ENCODE measurements around the gene PNPLA2. TPM values are rescaled to one million over a fixed set of nuclear protein-coding genes. Genes with fewer than 3 reads are reported as not detected.

Gene PNPLA2
- polyA plus RNA-seq, 4 donors: 49.8 to 83.4 (median 57.7) TPM

DNA sequence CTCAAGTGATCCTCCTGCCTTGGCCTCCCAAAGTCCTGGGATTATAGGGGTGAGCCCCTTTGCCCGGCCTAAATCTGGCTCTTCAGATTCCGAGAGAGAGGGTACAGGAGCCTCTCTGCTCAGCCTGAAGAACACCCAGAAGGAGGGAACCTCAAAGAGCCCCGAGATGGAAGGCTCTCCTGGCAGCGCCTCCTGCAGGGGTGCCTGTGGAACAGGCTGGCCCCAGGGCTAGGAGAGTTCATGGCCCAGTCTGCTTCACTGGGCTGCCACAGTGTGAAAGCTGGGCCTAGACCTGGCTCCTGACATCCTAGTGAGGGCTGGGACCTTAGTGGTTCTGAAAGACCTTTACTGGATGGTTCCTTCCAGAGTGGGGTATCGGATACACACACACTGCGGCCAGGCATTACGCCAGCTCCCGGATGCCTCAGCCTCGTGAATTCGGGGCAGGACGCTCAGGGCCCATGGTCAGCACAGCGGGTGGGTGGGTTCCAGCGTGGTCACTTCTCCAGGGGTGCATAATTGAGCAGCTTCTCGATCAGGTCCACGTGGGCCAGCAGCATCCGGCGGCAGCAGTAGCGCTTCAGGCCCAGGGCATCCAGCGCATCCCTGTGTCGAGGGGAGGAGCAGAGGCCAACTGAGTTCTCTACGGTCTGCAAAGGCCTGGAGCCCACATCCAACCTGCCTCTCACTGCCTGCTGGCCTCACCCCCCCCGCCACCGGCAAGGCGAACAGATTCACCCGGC lies 21.3 kb downstream of the PNPLA2 start:
- no peak for DNase-seq (ENCODE audit: low read depth in 4 of 4, low spot score in 3 of 4)

GRCh38 chr11:841981-842369 lies 23.3 kb downstream of the PNPLA2 start:
- DNase-seq (ENCODE audit: low read depth in 4 of 4, low spot score in 3 of 4): no peak

- peak in 1 of 4 donors; percentile 86 for DNase-seq (ENCODE audit: low read depth in 4 of 4, low spot score in 3 of 4)
These were observed 23.8 kb downstream of the PNPLA2 start, which contains the start of the genes POLR2L and TSPAN4 for GRCh38 chr11:842370-843002. Gene POLR2L, minus strand, starts transcription at chr11:842529. Its CDS starts 21 bp downstream, at chr11:842508. Gene TSPAN4, plus strand, starts transcription at chr11:842852. Its CDS starts 7,453 bp downstream, at chr11:850305.

DNA sequence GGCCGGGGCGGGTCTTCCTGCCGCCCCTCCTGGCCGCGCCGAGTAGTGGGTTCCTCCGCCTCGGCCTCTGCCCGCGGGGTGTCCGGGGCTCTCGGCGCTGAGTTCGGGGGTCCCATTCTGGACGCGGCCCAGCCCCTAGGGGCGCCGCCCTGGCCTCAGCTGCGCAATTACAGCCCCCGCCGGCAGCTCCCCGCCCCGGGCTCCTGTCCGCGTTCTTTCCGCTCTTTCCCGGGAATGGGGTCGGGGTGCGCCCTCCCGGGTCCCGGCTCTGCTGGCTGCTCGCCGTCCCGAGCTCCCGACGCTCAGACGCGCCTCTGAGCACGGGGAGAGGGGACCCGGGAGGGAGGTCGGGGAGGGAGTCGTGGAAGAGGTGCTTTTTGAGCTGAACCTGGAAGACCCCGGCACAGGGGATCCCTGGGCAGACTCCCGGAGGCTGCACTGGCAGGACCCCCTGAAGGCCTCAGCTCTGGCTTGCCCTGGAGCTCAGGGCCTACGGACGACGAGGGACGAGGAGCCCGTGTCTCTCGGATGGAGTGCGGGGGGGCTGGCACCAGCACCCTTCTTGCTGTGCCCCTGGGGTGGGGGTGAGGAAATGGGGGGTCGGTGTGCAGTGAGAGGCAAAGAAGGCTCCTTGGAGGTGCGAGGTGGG lies 24.5 kb downstream of the PNPLA2 start:
- DNase-seq (ENCODE audit: low read depth in 4 of 4, low spot score in 3 of 4): no peak

DNA sequence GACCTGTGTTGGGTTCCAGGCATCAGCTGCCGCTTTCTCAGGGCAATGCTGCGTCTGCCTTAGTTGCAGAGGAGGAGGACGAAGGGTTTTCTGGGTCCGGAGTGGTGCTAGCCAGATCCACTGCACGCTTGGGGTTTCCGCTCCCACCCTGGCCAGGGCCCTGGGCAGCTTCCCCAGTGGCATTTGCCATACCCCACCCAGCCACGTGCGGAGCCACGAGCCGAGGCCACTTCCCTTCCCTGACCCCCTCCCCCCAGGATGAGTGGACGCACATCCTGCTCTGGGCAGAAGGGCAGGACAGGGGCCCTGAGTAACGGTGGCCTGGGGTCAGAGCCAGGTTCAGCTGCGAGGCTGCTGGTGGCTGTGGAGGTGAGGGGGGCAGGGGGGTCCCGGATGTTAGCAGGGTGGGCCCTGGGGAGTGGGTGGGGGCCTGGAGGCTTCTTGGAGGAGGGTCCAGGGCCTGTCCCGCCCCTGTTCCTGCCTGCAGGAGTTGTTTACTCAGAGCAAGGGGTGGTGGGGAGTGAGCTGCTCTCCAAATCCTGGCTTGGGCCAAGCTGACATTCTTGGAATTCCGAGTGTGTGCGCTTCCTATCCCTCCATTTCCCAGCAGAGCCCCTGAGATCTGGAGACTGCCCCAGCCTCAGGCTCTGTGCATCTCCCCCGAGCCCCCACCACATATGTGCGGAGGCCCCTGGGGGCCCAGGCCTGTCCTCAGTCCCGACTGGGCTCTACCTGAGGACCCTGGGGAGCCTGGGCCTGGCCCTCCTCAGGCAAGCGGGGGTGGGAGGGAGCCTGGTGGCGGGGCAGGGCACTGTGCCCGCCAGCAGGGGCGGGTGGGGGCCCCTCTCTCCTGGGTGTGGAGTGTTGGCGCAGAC lies 25.3 kb downstream of the PNPLA2 start:
- DNase-seq (ENCODE audit: low read depth in 4 of 4, low spot score in 3 of 4): no peak

DNA sequence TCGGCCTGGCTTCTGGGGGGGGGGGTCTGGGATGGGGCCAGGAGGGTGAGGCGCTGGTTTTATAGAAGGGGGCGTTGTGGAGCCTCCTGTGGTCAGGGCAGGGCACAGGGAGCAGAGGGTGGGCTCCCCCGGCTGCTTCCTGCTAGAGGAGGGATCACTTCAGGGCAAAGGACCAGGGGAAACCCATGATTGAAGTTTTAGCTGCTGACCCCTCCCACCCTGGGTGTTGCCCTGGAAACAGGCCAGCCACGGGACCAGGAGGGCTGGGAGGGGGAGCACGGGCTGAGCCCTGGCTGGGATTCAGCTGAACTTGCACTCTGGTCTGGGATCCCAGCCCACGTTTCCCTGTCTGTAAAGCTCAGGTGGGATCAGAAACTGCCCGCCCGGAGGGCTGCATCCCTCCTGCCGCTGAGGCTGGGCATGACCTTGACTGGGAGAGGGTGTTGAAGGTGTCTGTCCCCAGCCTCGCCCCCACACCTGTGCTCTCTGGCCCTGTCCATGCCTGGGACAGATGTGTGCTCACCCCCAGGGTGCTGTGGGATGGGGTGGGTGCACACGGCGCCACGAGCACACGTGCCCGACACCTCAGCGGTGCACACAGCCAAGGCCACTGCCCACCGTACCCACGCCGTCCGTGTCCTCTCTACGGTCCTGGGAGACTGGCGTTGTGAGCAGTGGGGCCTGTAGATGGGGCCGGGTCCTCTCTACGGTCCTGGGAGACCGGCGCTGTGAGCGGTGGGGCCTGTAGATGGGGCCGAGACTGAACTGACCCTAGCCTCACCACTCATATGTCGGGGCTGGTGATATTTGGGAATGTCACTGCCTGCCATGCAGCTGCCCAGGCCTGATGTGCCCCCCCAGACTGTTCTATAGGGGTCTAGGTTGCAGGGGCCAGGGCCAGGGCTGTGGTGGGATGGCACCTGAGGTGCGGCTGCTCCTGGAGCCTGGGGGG lies 26.3 kb downstream of the PNPLA2 start:
- DNase-seq (ENCODE audit: low read depth in 4 of 4, low spot score in 3 of 4): peak in 1 of 4 donors; percentile 82

GRCh38 chr11:845872-846495 lies 27.3 kb downstream of the PNPLA2 start:
- DNase-seq (ENCODE audit: low read depth in 4 of 4, low spot score in 3 of 4): no peak

- no peak for DNase-seq (ENCODE audit: low read depth in 4 of 4, low spot score in 3 of 4)
These were observed 27.9 kb downstream of the PNPLA2 start for GRCh38 chr11:846496-847098.

DNA sequence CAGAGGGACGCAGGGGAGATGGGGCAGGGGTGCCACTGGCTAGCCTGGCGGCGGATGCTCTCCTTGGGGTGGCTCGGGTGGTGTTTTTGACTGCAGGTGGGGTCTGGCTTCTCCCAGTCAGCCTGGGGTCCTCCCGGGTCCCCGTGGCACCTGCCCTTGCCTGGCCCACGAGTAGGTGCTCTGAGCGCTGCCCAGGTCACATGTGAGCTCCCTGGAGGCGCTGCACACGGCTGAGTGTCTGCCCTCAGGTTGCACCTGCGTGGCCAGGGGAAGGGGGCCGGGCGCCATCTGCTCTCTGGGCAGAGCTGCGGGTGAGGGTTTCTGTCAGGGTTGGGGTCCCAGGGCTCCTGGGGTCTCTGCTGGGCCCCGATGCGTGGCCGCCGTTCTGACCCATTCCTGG lies 29.2 kb downstream of the PNPLA2 start:
- DNase-seq (ENCODE audit: low read depth in 4 of 4, low spot score in 3 of 4): no peak

DNA sequence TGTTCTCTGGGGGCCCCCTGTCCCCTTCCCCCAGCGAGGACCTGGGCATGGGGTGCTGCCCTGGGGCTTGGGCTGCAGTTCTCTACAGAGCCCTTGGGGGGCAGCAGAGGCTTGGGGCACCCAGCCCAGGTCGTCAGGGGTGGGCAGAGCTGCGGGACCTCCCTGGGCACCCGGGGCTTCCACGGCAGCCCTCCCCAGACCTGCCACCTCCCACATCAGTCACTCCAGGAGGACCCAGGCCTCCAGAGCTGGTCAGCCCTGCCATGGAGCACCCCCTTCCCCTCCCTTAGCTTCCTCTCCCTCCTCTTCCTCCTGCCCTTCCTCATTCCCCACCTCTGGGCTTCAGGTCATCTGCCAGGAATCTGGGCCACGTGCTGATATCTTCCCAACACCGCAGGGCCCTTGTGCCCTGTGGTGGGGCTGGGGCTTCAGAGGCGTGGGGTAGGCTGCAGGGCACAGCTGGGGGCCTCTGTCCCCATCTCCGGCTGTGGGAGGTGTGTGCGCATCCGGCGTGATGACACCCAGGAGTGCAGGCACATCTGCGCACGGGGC lies 29.7 kb downstream of the PNPLA2 start:
- no peak for DNase-seq (ENCODE audit: low read depth in 4 of 4, low spot score in 3 of 4)

GRCh38 chr11:849104-849824 lies 30.6 kb downstream of the PNPLA2 start:
- DNase-seq (ENCODE audit: low read depth in 4 of 4, low spot score in 3 of 4): no peak

DNA sequence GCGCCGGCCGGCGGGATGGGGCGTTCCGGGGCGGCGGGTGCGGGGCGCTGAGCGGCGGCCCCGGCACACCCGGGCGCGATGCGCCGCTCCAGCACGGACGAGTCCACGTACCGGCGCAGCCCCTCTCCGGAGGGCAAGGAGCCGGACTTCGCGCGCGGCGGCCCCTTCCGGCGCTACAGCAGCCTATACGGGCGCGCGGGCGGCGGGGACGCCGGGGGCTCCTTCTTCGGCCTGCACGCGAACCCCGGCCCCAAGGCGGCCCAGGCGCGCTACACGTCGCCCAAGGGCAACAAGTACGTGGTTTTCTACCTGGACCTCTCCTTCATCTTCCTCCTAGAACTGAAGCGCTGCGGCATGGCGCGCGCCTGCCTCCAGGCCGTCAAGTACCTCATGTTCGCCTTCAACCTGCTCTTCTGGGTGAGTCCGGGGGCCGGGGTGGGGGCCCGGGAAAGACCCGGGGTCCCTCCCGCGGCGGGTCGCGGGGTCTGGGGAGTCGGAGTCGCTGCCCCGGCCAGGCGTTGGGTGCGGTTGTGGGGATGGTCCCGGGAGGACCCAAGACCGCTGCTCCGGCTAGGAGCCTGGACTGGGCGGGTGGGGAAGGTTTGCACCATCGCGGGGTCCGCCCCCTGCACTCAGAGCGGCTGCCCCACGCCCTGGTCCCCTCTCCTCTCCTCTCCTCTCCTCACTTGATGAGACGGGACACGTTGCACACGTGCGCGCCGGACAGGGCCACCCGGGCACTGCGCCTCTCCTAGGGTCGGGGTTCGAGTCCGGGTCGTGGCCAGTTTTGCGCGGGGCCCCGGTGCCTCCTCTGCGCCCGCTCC lies 31.4 kb downstream of the PNPLA2 start:
- DNase-seq (ENCODE audit: low read depth in 4 of 4, low spot score in 3 of 4): no peak

DNA sequence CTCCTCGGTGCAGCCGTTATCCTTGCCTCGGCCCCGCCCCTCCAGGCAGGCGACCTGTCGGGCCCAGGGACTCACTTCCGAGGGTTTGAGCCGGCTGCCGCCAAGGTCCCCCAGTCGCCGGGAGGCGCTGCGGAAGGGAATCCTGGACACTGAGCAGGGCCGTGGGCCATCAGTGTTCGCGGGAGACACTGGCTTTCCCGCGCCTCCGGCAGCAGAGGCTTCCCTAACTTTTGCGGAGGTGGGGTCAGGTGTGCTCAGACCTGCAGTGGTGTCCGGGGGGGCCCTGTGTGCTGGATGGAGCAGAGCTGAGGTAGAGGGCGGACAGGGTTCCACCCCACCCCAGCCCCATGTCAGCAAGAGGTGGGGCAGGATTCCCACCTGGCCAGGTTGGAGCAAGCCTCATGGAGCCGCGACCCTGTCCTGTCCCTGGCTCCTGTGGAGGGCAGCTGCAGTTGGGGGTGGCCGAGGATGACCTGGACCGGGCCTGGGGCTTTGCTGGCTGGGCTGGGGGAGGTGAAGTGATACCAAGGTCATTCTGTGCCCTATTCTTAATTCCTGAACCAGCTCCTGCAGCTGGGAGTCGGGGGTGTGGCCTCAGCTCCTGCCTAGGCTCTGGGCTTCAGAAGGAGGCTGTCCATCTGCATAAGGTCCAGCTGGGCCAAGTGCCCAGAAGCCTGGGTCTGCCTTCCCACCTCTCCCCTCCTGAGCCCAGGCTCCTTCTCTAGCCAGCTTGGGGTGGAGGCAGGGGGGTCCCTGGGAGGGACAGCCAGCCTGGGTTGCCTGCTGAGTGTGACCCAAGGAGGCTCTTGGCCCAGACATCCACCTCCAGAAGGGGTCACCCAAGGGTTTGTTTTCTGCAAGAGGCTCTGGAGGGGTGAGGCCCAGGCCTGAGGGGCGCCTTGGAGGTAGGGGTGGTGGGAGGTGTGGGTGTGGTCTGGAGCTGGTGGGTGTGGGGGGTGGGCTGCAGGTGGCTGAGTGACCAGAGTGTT lies 32.4 kb downstream of the PNPLA2 start:
- no peak for DNase-seq (ENCODE audit: low read depth in 4 of 4, low spot score in 3 of 4)

- no peak for DNase-seq (ENCODE audit: low read depth in 4 of 4, low spot score in 3 of 4)
These were observed 34.0 kb downstream of the PNPLA2 start for GRCh38 chr11:852762-853161.

DNA sequence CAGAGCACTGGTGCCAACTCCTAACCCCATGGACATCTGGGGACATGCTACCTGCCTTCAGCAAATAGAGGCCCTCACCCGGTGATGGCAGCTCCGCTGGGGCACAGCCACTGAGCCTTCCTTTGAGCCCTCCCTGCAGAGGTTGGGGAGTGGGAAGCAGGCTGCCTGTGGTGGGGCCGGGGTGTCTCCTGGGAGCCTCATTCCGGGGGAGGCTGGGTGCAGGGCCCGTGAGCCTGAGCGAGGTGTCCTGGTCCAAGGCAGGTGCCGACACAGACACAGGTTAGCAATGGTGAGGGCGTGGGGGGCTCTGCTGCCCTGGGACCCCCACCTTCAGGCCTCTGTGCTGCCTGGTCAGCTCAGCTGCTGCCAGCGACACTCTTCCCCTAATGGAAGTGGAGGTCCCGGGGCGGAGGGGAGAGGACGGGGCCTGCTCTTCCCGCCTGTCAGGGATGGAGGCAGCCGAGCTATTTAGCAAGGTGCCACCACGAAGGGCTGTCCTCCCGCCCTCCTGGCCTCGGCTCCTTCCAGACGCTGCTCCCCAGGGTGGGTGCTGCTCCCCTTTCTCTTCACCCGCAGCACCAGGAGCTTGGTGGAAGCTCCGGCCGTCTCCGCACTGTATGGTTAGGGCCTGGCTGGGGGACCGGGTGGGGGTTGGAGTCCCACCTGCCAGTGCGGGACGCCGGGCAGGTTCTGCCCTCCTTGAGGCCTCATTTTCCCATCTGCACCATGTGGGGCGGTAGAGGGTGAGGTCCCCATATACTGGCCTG lies 35.2 kb downstream of the PNPLA2 start:
- no peak for DNase-seq (ENCODE audit: low read depth in 4 of 4, low spot score in 3 of 4)

Data from right renal pelvis (tissue), 4 donors.